ENCODE data around the gene PSTPIP1. TPM values are rescaled to one million over a fixed set of nuclear protein-coding genes. Genes with fewer than 3 reads are reported as not detected.

PSTPIP1 gene
- total and polyA plus RNA-seq, 10 donors = 31.1 to 150 (median 84.0) TPM

Small RNA genes within 50 kb of the gene (small RNA-seq; reads per million reads assigned to genes)
- 0 reads per million in 4 donors for gene RN7SL278P

Other genes starting within 250 kb of the PSTPIP1 start
- gene SCAPER, start 89.8 kb upstream of the PSTPIP1 start, total RNA-seq = 10 to 100 TPM; 24.5 to 53.3 (median 43.7) TPM
- 1 to 10 TPM; 3.9 to 5.0 (median 4.7) TPM for gene SCAPER, start 89.8 kb upstream of the PSTPIP1 start, polyA plus RNA-seq
- gene RCN2, start 63.4 kb upstream of the PSTPIP1 start, total RNA-seq = 10 to 100 TPM; 24.6 to 38.3 (median 27.9) TPM
- gene RCN2, start 63.4 kb upstream of the PSTPIP1 start, polyA plus RNA-seq = 10 to 100 TPM; 31.3 to 36.1 (median 31.9) TPM
- 100 to 1,000 TPM in 6 of 7 donors, 10 to 100 TPM in 1; 98.5 to 276 (median 124) TPM for gene TSPAN3, start 76.0 kb downstream of the PSTPIP1 start, total RNA-seq
- gene TSPAN3, start 76.0 kb downstream of the PSTPIP1 start, polyA plus RNA-seq = 100 to 1,000 TPM; 117 to 160 (median 158) TPM

Data from spleen (tissue), 11 donors.